OCI-LY7 (cell line): ENCODE measurements around the gene RNF20.

Experiments
- CTCF ChIP-seq: fragments of 200-600 bp; sonication (generic); conservative IDR thresholded peaks from 2 replicates; pipeline ENCODE4 v1.5.1; 2014; ENCODE audit warnings: mild to moderate bottlenecking, antibody characterized with exemption, low read length, moderate library complexity, mixed read lengths
- EZH2phosphoT487 ChIP-seq: fragments of 200-600 bp; sonication (generic); IDR thresholded peaks from 2 replicates; pipeline ENCODE4 v1.6.1; 2018; ENCODE audit warnings: low read depth, borderline replicate concordance, mild to moderate bottlenecking, mixed run types, antibody characterized with exemption, low read length, moderate library complexity, mixed read lengths

GRCh38 chr9:101536938-101537337 lies 3.3 kb downstream of the RNF20 start:
- TF ChIP-seq CTCF (no peak), EZH2phosphoT487 (no peak)
